H4 (cell line): ENCODE data around the gene CNGB1. TPM values are rescaled to one million over a fixed set of nuclear protein-coding genes. Genes with fewer than 3 reads are reported as not detected.
"Not testable (repeated sequence)": the region's sequence is repeated elsewhere in the genome, so short reads cannot be mapped to it uniquely, and the experiment has no call there.

Source experiments
- DNase-seq: peaks from one replicate; pipeline ENCODE4 v3.0.0-alpha.2; 2015; ENCODE audit warnings: low spot score
- total RNA-seq: library from RNA; depleted of rRNA; stranded (reverse); fragments of >200 nt; shearing (Covaris generic); gene quantifications from 2 replicates; pipeline ENCODE4 v1.2.3, GENCODE V29; 2014

Gene CNGB1
- total RNA-seq, 1 experiment from 2014 or later: 0.06 TPM

GRCh38 chr16:57887711-57888110 is 83.2 kb downstream of the CNGB1 start:
- DNase-seq: no peak

- DNase-seq: no peak
Measured at GRCh38 chr16:57886427-57886826, 84.5 kb downstream of the CNGB1 start.

- no peak for DNase-seq
Measured at GRCh38 chr16:57884655-57885133, 86.2 kb downstream of the CNGB1 start.

DNA sequence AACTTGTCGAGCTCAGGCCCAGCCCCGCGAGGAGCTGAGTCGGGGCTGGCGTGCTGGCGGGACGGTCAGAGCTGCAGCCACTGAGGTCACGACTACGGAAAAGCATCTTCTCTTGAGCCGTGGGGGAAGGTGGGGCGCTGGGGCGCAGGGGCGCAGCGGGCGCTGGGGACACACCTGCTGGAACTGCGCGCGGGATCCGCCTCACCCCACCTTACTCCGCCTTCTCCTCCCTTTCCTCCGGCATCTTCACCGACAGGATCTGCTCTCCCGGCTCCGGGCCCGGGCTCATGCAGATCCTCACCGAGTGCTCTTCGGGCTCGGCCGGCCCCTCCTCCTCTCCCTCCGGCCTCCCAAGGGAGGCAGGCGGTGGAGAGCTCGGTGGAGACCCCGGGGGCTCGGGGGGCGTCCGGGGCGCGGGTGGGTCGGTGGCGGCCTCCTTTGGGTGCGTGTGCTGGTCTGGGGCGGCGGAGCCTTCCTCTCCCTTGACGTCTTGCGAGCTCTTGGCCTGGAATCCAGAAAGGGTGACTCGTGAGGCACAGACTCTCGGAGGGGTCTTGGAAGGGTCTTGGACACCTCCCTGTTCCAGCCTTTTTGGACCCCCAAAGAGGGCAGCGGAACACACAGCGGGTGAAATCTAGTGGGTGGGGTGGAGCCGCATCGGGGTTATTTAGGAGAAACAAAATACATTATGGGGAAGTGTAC is 86.8 kb downstream of the CNGB1 start:
- DNase-seq: no peak

DNA sequence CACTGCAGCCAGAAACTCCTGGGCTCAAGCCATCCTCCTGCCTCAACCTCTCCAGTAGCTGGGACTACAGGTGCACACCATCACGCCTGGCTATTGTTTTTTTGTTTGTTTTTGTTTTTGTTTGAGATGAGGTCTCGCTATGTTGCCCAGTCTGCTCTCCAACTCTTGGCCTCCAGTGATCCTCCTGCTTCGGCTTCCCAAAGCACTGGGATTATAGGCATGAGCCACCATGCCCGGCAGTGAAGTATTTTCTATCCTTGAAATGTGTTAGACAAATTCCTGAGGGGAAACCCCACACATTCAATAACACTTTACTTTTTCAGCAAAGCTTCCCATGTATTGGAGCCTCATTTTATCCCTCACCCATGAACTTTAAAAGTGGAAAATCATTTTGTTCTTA is 87.4 kb downstream of the CNGB1 start:
- no peak for DNase-seq

GRCh38 chr16:57882792-57883191 is 88.1 kb downstream of the CNGB1 start:
- DNase-seq: no peak

- no peak for DNase-seq
Measured at GRCh38 chr16:57882206-57882605, 88.7 kb downstream of the CNGB1 start.

GRCh38 chr16:57878586-57878985 is 92.3 kb downstream of the CNGB1 start:
- DNase-seq: no peak

- DNase-seq: no peak
Measured at GRCh38 chr16:57876210-57876609, 94.7 kb downstream of the CNGB1 start.

- DNase-seq: no peak
Measured at GRCh38 chr16:57875347-57875746, 95.6 kb downstream of the CNGB1 start.

DNA sequence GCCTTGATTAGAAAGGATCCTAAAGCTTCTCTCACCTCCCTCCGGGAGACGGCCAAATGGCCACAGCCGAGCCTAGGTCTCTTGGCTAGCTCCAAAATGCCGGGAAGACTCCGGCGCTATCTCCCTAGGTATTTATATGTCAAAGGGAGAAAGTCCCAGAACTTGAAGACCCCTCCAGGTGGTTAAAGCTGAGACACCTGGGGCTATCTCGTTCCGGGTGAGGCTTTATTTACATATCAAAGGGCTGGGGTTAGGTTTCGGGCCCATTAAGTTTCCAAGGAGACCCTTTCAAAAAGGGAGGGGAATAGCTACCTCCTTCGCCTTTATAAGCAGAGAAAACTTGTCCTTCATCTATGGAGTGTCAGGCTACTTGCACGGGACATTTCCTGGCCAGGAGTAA is 97.7 kb downstream of the CNGB1 start:
- DNase-seq: no peak

DNA sequence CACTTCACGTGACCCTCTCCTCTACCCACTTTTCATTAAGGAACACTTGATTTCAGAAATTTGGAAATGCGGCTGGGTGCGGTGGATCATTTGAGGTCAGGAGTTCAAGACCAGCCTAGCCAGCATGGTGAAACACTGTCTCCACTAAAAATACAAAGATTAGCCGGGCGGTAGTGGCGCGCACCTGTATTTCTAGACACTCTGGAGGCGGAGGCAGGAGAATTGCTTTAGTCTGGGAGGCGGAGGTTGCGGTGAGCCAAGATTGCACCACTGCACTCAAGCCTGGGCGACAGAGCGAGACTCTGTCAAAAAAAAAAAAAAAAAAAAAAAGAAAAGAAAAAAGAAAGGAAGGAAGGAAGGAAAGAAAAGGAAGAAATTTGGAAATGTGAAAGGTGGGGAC is 98.2 kb downstream of the CNGB1 start:
- DNase-seq: not testable (repeated sequence)

DNA sequence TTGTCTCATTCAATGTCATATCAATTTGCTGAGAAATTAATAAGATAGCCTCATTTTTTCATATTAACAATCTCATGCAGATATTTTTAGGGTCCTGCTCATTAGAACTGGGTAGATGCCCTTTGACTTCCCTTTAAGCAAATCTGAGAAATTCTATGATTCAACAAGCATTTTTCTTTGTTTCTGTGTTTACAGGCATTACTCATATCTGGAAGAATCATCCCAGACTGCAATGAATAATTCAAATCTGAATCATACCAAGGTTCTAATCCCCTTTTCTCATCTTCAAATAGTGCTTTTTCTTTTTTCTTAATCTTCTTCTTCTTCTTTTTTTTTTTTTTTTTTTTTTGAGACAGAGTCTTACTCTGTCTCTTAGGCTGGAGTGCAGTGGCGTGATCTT is 99.5 kb downstream of the CNGB1 start:
- DNase-seq: no peak

DNA sequence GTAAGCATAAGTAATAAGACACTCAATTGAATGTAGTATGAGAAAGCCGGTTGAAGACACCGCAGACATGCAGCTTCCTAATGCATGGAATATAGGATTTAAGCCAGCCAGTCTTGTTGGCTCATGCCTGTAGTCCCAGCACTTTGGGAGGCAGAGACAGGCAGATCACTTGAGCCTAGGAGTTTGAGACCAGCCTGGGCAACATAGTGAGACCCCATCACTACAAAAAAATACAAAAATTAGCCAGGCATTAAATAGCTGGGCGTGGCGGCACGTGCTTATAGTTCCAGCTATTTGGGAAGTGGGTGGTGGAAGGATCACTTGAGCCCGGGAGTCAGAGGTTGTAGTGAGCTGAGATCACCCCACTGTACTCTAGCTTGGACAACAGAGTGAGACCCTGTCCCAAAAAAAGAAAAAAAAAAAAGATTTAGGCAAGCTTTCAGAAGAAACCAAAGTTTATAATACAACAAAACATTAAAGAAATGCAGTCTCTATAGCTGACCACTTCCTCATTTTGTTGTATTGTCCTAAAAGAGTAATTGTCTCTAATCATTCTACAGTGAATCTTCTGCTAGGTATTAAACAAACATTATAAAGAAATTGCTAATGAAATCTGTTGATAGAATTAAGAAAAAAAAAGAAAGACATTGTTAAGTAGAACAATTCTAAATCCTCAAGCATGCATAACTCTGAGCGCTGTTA is 100.0 kb downstream of the CNGB1 start:
- DNase-seq: no peak

DNA sequence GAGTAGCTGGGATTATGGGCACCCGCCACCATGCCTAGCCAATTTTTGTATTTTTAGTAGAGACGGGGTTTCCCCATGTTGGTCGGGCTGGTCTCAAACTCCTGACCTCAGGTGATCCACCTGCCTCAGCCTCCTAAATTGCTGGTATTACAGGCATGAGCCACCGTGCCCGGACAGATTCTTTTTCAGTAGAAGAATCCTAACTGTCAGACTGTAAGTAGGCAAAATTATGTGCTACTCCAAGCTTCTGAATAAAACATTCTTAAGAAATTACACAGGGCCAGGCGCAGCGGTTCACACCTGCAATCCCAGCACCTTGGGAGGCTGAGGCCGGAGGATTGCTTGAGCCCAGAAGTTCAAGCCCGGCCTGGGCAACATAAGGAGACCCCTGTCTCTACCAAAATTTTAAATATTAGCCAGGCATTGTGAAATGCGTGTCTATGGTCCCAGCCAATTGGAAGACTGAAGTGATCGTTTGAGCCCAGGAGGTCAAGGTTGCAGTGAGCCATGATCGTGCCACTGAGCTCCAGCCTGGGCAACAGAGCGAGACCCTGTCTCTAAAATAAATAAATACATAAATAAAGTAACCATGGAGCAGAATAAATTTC is 101.9 kb downstream of the CNGB1 start:
- DNase-seq: no peak

DNA sequence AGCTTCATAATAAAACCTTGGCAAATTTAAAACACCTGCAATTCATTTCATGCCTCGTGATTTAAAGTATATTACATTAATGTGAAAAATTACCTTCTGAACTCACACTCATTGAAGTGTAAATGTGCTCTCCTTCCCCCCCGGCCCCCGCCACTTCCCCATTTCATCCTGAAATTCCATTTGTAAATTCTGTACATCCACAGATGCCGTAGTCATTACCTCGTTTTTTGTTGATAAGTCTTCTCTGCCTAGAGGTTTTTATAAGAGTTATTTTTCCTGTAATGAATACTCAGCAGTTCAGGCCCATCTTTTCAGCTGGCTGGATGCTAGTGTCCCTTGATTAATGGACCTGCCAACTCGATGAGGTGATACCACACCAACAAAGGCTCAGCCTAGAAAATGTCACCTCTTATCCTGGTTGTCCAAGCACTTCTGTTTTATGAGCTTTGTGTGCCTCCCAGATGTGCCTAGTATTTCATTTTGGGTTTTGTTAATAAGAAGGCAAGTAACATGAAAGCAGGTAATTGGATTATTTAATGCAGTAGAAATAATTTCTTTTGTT is 103.8 kb downstream of the CNGB1 start:
- no peak for DNase-seq

DNA sequence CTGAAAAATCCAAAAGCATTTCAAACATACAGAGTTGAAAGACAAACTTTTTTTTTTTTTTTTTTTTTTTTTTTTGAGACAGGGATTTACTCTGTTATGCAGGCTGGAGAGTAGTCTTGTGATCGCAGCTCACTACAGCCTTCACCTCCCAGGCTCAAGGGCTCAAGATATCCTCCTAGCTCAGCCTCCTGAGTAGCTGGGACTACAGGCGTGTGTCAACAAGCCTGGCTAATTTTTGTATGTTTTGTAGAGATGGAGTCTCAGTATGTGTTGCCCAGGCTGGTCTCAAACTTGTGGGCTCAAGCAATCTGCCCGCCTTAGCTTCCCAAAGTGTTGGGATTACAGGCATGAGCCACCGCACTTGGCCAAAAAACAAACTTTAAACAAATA is 104.4 kb downstream of the CNGB1 start:
- DNase-seq: no peak

GRCh38 chr16:57865746-57866528 is 105.0 kb downstream of the CNGB1 start:
- no peak for DNase-seq

GRCh38 chr16:57863434-57864160 is 107.3 kb downstream of the CNGB1 start:
- DNase-seq: peak; percentile 61

DNA sequence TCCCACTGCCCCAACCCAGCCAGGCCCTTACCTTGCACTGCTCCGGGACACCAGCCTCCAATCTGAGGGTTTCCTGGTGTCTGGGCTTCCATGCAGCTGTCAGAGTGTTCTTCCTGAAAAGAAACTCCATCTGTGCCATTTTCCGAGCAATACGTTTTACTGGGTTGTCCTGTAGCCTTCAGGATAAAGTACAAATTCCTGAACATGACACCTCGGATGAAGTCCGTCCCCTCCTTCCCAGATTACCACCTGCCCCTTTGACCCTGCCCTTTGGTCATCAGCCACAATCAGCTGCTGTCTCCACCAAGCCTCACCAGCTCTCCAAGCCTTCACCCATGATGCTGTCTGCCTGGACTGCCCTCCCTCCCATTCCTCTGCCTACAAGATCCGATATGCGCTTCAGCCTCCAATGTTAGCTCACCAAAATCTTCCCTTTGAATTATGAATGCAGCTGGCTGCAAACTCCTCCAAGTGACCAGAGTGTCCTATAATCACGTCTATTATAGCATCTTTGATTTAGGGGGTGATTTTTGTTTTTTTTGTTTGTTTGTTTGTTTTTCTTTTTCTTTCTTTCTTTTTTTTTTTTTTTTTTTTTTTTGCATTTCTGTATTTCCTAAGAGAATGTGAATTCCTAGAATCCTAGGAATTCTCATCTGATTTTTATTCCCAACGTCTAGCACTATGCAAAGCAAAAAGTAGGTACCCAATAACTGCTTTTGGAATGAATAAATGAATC is 108.1 kb downstream of the CNGB1 start:
- no peak for DNase-seq
